Activated CD8-positive, alpha-beta T cell treated with anti-CD3 and anti-CD28 coated beads, Interleukin-2, amount 10 ng/mL, durations not matched to agents 7 days and 5 days (primary cell): ENCODE results near the gene ARRDC2. TPM values are rescaled to one million over a fixed set of nuclear protein-coding genes. Genes with fewer than 3 reads are reported as not detected.

Experiments
- ATAC-seq: fragments of 150-1000 bp; cut with Tn5 transposase; one replicate; pipeline ENCODE4 v1.10.0; 2021; ENCODE audit warnings: moderate library complexity
- CTCF ChIA-PET: fragments of 350-600 bp; sonication (Branson Sonifier 250); formaldehyde crosslinking; loops from one replicate; lab custom pipeline; 2021; ENCODE audit warnings: antibody characterized with exemption; lab: Charles Lee
- POLR2A ChIA-PET: fragments of 350-600 bp; sonication (Branson Sonifier 250); formaldehyde crosslinking; loops from one replicate; lab custom pipeline; 2021; ENCODE audit warnings: antibody characterized with exemption; lab: Charles Lee
- DNase-seq: peaks from one replicate; pipeline ENCODE4 v3.0.0-alpha.2; 2020
- H3K27ac Mint-ChIP-seq: one replicate; pipeline ENCODE4 v1.8.0; 2021; ENCODE audit warnings: mild to moderate bottlenecking, mixed read lengths
- H3K27me3 Mint-ChIP-seq: one replicate; pipeline ENCODE4 v1.8.0; 2021; ENCODE audit warnings: low read depth, mixed read lengths
- H3K36me3 Mint-ChIP-seq: one replicate; pipeline ENCODE4 v1.8.0; 2021; ENCODE audit warnings: low read depth, mixed read lengths
- H3K4me1 Mint-ChIP-seq: one replicate; pipeline ENCODE4 v1.8.0; 2021; ENCODE audit warnings: low read depth, mixed read lengths
- H3K4me3 Mint-ChIP-seq: one replicate; pipeline ENCODE4 v1.8.0; 2021; ENCODE audit warnings: mild to moderate bottlenecking, mixed read lengths
- H3K9me3 Mint-ChIP-seq: one replicate; pipeline ENCODE4 v1.8.0; 2022; ENCODE audit warnings: mixed read lengths; ENCODE audit not compliant: insufficient read depth
- total RNA-seq, 2 experiments: library from RNA; stranded (reverse); gene quantifications; one replicate each; pipeline ENCODE4 v1.2.3, GENCODE V29; 2021

ARRDC2 gene
- total RNA-seq, 2 experiments from 2014 or later = 33.8 to 34.2 TPM

DNA sequence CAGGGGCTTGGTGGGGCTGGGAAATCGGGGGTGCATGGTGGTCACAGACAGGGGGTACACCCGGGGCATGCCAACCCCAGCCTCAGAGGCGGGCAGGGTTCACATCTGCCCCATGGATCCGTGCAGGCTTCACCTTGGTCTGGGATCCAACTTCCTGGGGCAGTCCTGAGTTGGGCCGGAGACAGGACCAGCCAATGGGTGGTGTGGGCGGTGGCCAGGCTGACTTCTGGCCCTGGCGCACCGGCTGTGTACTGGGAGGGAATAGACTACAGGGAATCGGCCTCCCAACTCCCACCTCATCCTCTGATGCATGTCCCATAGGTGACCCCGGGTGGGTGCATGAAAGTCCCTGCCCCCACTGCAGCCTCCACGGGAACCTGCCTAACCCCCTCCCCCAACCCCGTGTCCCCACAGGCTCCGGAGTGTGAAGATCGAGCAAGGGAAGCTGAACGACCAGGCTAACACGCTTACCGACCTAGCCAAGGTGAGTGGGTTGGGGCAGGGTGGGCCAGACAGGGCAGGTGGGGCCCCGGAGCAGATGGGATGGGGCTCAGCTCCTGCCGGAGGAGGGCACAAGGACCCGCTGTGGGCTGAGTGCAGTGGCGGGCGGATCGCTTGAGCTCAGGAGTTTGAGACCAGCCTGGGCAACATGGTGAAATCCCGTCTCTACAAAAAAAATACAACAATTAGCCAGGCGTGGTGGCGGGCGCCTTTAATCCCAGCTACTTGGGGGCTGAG is 14.7 kb upstream of the ARRDC2 start:
- H3K27ac Mint-ChIP-seq = no peak overlapping the region
- ATAC-seq (no peak), DNase-seq (no peak)
- ChIA-PET CTCF (interaction anchor here (0.8 to 8.4 kb wide), 5 partner anchors 48 to 133 kb away, joined by 4 to 141 read pairs (median 27); partner anchors contain the start of genes CCDC124 and RPL18A), POLR2A (no interaction called here)
- H3K27me3 Mint-ChIP-seq = peaks cover 2% of the 10 kb centered on the region
- no peak overlapping the region for H3K4me3 Mint-ChIP-seq
- no peaks in the 10 kb centered on the region for H3K9me3 Mint-ChIP-seq
- H3K36me3 Mint-ChIP-seq = no peaks in the 10 kb centered on the region
- H3K4me1 Mint-ChIP-seq = peaks cover 5% of the 10 kb centered on the region

DNA sequence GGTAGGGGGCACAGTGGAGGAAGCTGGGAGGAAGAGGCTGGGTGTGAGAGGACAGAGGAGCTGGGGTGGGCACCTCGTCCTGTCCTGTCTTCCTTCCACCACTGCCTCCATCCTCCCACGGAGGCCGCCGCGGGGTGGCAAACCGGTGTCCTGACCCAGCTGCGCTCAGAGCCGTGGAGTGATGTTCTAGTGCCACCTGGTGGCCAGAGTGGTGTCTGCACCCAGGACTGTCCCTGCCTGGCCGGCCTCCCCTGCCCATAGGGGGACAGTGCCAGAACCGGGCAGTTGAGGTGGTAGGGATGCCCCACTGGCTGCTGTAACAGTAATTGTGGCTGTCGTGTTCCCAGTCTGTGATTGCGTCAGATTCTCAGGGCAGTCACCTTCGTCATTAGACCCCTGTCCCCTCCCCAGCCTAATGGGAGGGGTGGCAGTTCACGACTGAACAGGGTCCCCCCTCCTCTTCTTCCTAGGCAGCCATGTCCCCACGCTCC is 11.1 kb upstream of the ARRDC2 start:
- no peak overlapping the region for H3K27ac Mint-ChIP-seq
- H3K4me3 Mint-ChIP-seq = no peak overlapping the region
- DNase-seq = peak; percentile 90
- H3K4me1 Mint-ChIP-seq = peaks cover 25% of the 10 kb centered on the region
- ChIA-PET CTCF (interaction anchor here (0.9 to 8.4 kb wide), 16 partner anchors 11 to 145 kb away, joined by 3 to 141 read pairs (median 5); partner anchors contain the start of genes ARRDC2, CCDC124, RPL18A and SLC5A5), POLR2A (interaction anchor here (1.4 to 1.8 kb wide), 2 partner anchors 57 to 59 kb away, joined by 3 to 7 read pairs; no protein-coding TSS in a partner anchor)
- no peaks in the 10 kb centered on the region for H3K9me3 Mint-ChIP-seq
- H3K36me3 Mint-ChIP-seq = peaks cover 2% of the 10 kb centered on the region
- peak; percentile 61 for ATAC-seq
- H3K27me3 Mint-ChIP-seq = peaks cover 2% of the 10 kb centered on the region

GRCh38 chr19:17997969-17998826 is 9.8 kb upstream of the ARRDC2 start:
- ChIA-PET POLR2A (interaction anchor here (1.0 to 1.8 kb wide), 3 partner anchors 60 to 139 kb away, joined by 3 to 7 read pairs (median 4); partner anchors contain the start of genes CCDC124 and RPL18A), CTCF (interaction anchor here (0.6 to 8.4 kb wide), 11 partner anchors 10 to 142 kb away, joined by 3 to 141 read pairs (median 5); partner anchors contain the start of genes ARRDC2, CCDC124, IL12RB1 and RPL18A)
- peaks cover 31% of the 10 kb centered on the region for H3K4me1 Mint-ChIP-seq
- no peak overlapping the region for H3K4me3 Mint-ChIP-seq
- ATAC-seq = no peak
- H3K27ac Mint-ChIP-seq = no peak overlapping the region
- peaks cover 2% of the 10 kb centered on the region for H3K36me3 Mint-ChIP-seq
- H3K27me3 Mint-ChIP-seq = peaks cover 2% of the 10 kb centered on the region
- DNase-seq = no peak
- no peaks in the 10 kb centered on the region for H3K9me3 Mint-ChIP-seq

DNA sequence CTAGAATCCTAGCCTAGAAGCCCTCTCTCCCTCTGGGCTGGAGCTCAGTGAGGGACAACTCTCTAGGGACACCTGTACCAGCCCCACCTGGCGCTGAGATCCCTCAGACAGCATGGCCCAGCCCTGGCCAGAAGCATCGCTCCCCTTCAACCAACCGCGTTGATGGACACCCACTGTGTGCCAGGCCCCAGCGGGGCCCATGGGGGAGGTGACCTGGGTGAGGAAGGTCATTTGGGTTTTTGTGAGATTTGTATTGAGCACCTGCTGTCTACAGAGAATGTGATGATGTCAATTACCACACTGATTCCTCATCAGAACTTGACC is 9.2 kb upstream of the ARRDC2 start:
- Mint-ChIP-seq H3K27ac (peak overlapping the region; percentile 4), H3K27me3 (peaks cover 2% of the 10 kb centered on the region), H3K4me1 (peaks cover 31% of the 10 kb centered on the region), H3K9me3 (no peaks in the 10 kb centered on the region), H3K36me3 (peaks cover 2% of the 10 kb centered on the region), H3K4me3 (no peak overlapping the region)
- ChIA-PET POLR2A (interaction anchor here (1.0 kb wide), 1 partner anchor 139 kb away, joined by 3 read pairs; the partner anchor contains the start of gene RPL18A), CTCF (interaction anchor here (0.6 to 8.4 kb wide), 6 partner anchors 45 to 139 kb away, joined by 3 to 141 read pairs (median 15); partner anchors contain the start of genes IL12RB1 and RPL18A)
- DNase-seq (no peak), ATAC-seq (no peak)

- H3K36me3 Mint-ChIP-seq = peaks cover 2% of the 10 kb centered on the region
- ATAC-seq = no peak
- H3K27me3 Mint-ChIP-seq = peaks cover under 1% of the 10 kb centered on the region
- POLR2A ChIA-PET = interaction anchor here (0.5 to 1.4 kb wide), 5 partner anchors 11 to 280 kb away, joined by 3 to 5 read pairs (median 4); partner anchors contain the start of genes CCDC124 and JAK3
- DNase-seq = no peak
- CTCF ChIA-PET = interaction anchor here (1.1 to 8.4 kb wide), 8 partner anchors 45 to 140 kb away, joined by 3 to 141 read pairs (median 10); partner anchors contain the start of genes CCDC124 and RPL18A
- H3K9me3 Mint-ChIP-seq = no peaks in the 10 kb centered on the region
- H3K27ac Mint-ChIP-seq = peak overlapping the region; percentile 100
- peak overlapping the region; percentile 87 for H3K4me3 Mint-ChIP-seq
- peaks cover 31% of the 10 kb centered on the region for H3K4me1 Mint-ChIP-seq
Observed at GRCh38 chr19:17999684-18000479, 8.1 kb upstream of the ARRDC2 start.

DNA sequence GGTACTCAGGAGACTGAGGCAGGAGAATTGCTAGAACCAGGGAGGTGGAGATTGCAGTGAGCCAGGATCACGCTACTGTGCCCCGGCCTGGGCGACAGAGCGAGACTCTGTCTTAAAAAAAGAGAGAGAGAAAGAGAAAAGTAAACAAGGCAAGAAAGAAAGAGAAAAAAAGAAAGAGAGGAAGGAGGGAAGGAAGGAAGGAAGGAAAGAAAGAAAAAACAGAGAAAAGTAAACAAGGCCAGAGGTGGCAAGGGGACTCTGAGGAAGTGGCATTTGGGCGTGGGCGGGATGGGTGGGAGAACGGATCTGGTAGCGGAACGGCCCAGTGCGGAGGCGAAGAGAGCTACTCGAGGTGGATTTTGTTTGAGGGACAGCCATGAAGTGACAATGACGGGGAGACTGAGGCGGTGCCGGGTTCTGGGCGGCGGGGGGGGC is 7.5 kb upstream of the ARRDC2 start:
- DNase-seq = no peak
- no peaks in the 10 kb centered on the region for H3K9me3 Mint-ChIP-seq
- ChIA-PET POLR2A (interaction anchor here (0.5 to 1.4 kb wide), 7 partner anchors 10 to 279 kb away, joined by 3 to 5 read pairs (median 4); partner anchors contain the start of genes CCDC124, JAK3 and MAST3), CTCF (interaction anchor here (1.1 to 8.4 kb wide), 7 partner anchors 44 to 141 kb away, joined by 3 to 141 read pairs (median 9); partner anchors contain the start of genes CCDC124 and RPL18A)
- H3K4me3 Mint-ChIP-seq = peak overlapping the region; percentile 87
- peaks cover 31% of the 10 kb centered on the region for H3K4me1 Mint-ChIP-seq
- H3K27me3 Mint-ChIP-seq = no peaks in the 10 kb centered on the region
- peaks cover 2% of the 10 kb centered on the region for H3K36me3 Mint-ChIP-seq
- ATAC-seq = no peak
- peak overlapping the region; percentile 100 for H3K27ac Mint-ChIP-seq

DNA sequence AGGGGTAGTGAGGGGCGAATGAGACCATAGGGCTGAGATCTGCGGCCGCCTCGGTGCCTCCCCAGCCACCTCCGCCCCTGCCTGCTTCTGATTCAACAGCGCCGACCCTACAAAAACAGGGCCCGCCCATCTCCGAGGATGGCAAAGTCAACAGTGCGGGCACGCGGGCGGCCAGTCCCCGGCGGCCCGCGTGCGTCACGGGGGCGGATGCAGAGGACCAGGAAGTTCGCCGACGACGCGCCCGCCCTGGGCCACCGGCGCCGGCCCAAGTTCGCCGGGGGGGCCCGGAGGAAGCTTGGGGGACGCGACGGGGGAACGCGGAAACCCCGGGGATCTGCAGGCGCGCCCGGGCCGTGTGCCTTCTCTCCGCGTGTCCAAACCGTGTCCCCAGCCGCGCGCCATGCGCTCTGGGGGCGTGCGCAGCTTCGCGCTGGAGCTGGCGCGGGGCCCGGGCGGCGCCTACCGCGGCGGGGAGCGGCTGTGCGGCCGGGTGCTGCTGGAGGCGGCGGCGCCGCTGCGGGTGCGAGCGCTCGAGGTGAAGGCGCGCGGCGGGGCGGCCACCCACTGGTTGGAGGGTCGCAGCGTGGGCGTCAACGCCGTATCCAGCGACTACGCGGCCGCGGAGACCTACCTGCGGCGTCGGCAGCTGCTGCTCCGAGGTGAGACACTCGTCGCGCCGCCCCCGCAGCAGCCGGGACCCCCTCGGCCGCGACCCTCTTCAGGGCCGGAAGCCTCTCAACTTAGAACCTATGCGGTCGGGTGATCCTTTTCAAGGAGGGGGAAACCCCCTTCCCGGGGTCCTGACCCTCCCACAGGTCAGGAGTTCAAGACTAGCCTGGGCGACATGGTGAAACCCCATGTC is 6.8 kb upstream of the ARRDC2 start:
- ChIA-PET POLR2A (interaction anchor here (0.6 to 1.4 kb wide), 10 partner anchors 13 to 646 kb away, joined by 3 to 6 read pairs (median 4); partner anchors contain the start of genes CCDC124, JAK3 and MAST3), CTCF (interaction anchor here (1.1 to 8.4 kb wide), 7 partner anchors 44 to 142 kb away, joined by 3 to 141 read pairs (median 9); partner anchors contain the start of genes CCDC124 and RPL18A)
- Mint-ChIP-seq H3K27me3 (no peaks in the 10 kb centered on the region), H3K9me3 (no peaks in the 10 kb centered on the region), H3K27ac (peak overlapping the region; percentile 100), H3K4me1 (peaks cover 31% of the 10 kb centered on the region), H3K36me3 (peaks cover 2% of the 10 kb centered on the region), H3K4me3 (peak overlapping the region; percentile 92)
- DNase-seq (peak; percentile 94), ATAC-seq (peak; percentile 84)

- peak; percentile 2 for ATAC-seq
- Mint-ChIP-seq H3K9me3 (no peaks in the 10 kb centered on the region), H3K36me3 (peaks cover 7% of the 10 kb centered on the region), H3K4me1 (peaks cover 34% of the 10 kb centered on the region), H3K27me3 (no peaks in the 10 kb centered on the region), H3K4me3 (peak overlapping the region; percentile 92), H3K27ac (peak overlapping the region; percentile 88)
- ChIA-PET CTCF (interaction anchor here (1.5 to 8.4 kb wide), 6 partner anchors 43 to 142 kb away, joined by 6 to 141 read pairs (median 10); partner anchors contain the start of genes CCDC124 and RPL18A), POLR2A (interaction anchor here (0.6 to 1.2 kb wide), 5 partner anchors 12 to 136 kb away, joined by 3 to 6 read pairs (median 4); no protein-coding TSS in a partner anchor)
- DNase-seq = no peak
Observed at GRCh38 chr19:18001777-18002345, 6.1 kb upstream of the ARRDC2 start.

DNA sequence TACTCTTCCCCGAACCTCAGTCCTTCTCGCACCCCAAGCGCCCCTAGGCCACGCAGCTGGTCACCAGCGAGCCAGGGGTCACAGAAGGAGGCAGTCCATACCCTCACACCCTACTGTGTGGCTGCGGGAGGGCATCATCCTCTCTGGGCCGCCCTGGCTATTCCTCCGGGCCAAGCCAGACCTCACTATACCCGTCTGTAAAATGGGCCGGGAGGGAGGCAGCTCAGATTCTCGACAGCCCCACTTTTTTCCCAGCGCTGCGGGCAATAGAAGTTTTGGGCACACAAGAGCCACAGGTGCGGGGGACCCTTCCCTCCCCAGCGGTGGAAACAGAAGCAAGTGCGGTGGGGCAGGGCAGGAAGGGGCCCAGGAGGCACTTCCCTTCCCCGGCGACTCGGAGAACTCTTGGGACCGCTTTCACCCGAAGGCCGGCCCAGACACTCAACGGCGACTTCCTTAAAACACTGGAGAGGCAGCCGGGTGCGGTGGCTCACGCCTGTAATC is 5.6 kb upstream of the ARRDC2 start:
- no peaks in the 10 kb centered on the region for H3K9me3 Mint-ChIP-seq
- no peaks in the 10 kb centered on the region for H3K27me3 Mint-ChIP-seq
- H3K36me3 Mint-ChIP-seq = peaks cover 11% of the 10 kb centered on the region
- peak overlapping the region; percentile 92 for H3K4me3 Mint-ChIP-seq
- ChIA-PET POLR2A (interaction anchor here (0.9 kb wide), 1 partner anchor 43 kb away, joined by 3 read pairs; no protein-coding TSS in a partner anchor), CTCF (interaction anchor here (1.6 to 3.8 kb wide), 3 partner anchors 42 to 70 kb away, joined by 6 to 12 read pairs (median 8); partner anchors contain the start of gene CCDC124)
- no peak for DNase-seq
- peaks cover 37% of the 10 kb centered on the region for H3K4me1 Mint-ChIP-seq
- ATAC-seq = no peak
- peak overlapping the region; percentile 63 for H3K27ac Mint-ChIP-seq
